GM19468 (cell line): ENCODE results near the gene ADAMTS17.

ENCODE experiments used
- ATAC-seq: cut with Tn5 transposase; IDR thresholded peaks from one replicate; pipeline ENCODE4 v1.9.1; 2021; ENCODE audit warnings: mild to moderate bottlenecking, moderate library complexity, moderate number of reproducible peaks; ENCODE audit not compliant: unreplicated experiment; ENCODE audit errors: extremely low read depth

Gene ADAMTS17

DNA sequence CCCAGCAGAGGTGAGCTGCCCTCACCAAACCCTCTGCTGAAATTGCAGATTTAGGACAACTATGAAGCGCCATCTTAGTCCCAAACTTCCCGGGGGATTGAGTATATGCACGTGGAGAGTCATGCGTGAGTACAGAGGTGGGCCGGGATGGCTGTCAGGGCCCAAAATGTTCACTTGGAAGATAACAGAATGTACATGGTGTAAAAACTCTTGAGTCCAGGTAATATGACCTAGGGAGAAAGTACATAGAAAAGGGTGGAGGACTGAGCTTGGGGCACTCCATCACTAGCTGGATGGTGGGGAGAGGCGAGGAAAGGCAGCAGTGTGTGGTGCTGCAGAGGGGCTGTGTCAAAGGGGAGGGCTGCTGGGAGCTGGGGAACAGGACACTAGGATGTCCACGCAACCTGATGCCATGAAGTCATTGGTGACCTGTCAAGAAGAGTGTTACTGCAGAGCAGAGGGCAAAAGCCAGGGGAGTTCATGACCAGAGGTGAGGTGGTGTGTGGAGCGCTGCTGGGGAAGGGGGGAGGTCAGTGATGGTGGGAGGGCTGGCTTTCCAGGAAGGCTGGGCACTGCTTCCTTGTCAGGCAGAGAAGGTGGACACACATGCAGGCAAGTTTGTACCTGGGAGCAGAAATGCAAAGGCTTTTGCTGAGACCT lies 372.4 kb downstream of the ADAMTS17 start:
- no peak for ATAC-seq

DNA sequence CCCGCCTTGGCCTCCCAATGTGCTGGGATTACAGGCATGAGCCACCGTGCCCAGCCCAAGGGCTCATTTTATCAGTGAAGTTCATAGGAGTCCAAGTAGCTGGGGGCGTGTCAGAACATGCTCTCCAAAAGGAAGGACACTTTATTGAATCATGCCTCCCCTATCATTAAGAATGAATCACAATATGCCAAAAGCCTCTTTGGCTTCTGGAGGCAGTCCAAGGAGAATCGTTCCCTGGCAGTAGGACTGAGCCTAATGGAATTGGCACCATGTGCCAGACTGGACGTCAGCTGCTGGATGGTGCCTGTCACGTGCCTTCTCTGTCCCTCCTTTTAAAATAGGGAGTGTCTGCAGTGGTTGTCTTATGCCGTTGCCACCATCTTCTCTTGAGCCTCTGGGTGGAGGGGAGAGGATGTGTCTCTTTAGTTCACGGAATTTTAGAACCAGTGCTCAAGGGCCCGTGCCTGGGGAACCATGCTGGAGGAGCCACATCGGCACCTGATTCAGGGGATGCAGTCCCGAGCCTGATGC lies 373.9 kb downstream of the ADAMTS17 start:
- ATAC-seq = no peak

- no peak for ATAC-seq
Measured at GRCh38 chr15:99966815-99967214, 375.0 kb downstream of the ADAMTS17 start.

DNA sequence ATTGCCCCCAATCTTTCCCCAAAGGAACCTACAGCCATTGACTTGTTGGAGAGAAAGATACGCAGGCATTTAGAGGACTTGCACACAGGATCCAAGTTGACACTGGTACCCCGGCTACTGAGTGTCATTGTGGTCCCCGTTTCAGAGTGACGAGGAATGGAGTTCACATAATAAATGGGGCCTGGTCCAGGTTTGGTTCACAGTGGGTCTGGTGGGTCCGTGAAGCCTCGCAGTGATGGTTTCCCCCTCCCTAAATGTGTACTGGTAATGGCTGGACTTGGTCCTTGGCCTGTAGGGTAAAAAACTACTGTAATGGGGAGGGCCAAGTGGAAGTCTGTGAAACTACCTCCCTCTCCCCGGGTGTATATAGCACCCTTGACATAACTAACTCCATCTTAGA lies 376.4 kb downstream of the ADAMTS17 start:
- ATAC-seq = no peak

GRCh38 chr15:99963976-99964375 lies 377.8 kb downstream of the ADAMTS17 start:
- no peak for ATAC-seq

- no peak for ATAC-seq
Measured at GRCh38 chr15:99963096-99963825, 378.5 kb downstream of the ADAMTS17 start.

DNA sequence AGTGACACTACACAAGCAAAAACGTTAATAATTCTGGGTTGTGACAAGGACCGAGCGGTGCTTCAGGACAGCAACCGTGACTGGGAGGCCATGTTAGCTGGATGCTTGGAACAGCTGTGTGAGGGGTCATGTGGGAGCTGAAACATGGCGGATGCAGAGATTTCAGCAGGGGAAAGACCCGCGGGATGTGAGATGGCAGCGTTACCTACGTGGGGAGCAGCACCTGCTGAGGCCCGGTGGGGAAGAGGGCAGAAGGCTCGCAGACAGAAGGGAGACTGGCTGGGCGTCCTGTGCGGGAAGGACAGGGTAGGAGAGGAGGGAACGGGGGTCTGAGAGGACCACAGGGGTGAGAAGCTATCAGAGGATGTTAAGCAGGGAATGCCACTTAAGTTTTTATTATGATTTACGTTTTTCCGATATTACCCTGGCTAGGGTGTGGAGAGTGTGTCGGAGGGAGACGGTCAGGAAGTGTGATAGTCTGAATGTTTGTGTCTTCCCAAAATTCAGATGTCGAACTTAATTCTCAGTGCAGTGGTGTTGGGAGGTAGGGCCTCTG lies 379.7 kb downstream of the ADAMTS17 start:
- no peak for ATAC-seq

GRCh38 chr15:99961011-99961441 lies 380.7 kb downstream of the ADAMTS17 start:
- no peak for ATAC-seq

- no peak for ATAC-seq
Measured at GRCh38 chr15:99959326-99959725, 382.4 kb downstream of the ADAMTS17 start.

DNA sequence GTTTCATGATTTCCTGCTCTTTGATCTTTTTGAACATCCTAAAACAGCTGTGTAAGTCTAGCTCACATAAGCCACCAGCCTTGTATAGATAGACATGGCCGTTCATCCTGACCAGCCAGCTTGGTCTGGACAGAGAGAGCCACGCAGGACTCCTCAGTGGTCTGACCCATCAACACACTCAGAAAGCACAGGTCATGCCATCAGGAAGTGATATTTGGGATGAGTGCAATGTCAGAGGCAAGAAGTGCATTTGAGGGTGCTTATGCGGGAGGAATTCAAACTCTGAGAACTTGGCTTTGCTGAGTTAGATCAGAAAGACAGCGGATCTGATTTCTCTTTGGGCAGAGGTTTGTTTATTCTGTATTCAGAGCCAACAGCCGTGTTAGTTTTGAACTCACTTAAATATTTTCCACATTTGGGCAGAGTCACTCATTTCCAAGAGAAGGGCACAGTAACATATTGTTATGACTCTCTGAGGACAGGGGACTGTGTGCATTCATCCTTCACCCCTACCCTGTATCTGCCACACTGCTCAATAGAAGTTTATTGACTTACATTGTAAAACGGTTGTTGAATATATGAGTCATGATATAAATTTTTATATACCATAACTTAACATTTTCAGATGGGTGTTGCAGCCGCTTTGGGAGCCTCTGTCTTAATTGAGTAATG lies 383.2 kb downstream of the ADAMTS17 start:
- no peak for ATAC-seq

GRCh38 chr15:99957642-99958013 lies 384.1 kb downstream of the ADAMTS17 start:
- ATAC-seq = no peak

- ATAC-seq = no peak
Measured at GRCh38 chr15:99956820-99957641, 384.7 kb downstream of the ADAMTS17 start.

DNA sequence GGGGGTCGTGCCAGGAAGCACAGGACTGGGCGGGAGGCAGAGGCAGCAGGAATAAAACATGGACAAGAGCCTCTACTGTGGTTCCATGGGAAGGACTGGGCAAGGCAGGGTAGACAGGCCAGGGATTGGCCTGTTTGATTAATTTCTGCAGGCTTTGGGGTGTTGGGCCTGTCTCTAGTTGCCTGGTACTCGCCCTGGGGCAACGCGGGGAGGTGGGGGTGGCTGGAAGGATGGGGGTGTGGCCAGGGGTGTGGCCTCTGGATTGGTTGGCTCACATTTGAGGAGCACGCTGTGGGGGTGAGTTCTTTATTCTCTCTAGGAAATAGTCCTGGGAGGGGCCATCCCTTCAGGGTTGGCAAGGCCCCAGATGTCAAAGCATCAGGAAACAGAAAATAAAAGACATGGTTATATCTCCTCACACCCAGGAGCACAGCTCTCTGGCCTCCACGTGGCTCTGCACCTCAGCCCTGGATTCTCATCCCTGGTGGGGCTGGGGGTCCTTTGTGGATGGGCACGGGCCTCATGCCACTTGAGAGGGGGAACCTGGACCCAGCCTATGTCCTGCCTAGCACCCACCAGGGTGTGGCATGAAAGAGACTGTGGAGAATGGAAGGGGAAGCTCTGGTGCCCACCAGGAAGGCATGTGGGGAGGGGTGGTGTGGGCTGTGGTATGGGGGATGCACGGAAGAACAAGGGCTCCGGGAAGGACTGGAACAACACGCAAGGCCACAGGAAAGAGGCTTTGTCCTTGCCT lies 385.6 kb downstream of the ADAMTS17 start:
- no peak for ATAC-seq

DNA sequence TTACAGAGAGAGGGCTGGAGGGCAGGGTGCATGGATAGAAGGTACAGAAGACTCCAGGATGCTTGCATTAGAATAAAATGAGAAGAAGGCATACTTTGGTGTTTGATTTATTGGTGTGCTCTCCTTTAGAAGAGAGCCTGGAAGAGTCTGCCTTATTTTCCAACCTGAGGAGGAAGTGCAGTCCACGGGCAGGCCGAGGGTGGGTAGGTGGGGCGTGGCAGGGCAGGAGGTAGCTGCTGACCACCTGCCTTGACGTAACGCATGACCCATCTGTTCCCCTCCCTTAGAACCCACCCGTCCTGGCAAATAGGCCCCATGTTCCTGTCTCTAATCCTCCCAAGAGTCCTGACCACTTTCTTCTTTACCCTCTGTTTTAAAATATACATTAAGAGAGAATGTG lies 386.2 kb downstream of the ADAMTS17 start:
- ATAC-seq = no peak

DNA sequence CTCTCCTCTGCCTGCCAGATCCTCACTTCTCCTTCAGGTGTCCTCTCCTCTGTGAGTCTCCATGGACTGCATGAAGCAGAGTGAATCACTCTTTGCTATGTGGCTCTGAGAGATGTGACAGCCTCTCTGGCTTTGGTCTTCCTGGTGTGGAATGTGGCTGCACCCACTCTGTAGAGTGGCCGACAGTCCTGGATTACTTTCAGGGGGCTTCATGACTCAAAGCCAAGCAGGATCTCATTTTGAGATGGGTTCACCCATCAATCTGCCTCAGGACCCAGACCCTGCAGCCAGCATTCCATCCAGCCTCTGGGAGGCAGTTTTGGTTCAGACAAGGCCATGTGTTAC lies 386.6 kb downstream of the ADAMTS17 start:
- no peak for ATAC-seq

DNA sequence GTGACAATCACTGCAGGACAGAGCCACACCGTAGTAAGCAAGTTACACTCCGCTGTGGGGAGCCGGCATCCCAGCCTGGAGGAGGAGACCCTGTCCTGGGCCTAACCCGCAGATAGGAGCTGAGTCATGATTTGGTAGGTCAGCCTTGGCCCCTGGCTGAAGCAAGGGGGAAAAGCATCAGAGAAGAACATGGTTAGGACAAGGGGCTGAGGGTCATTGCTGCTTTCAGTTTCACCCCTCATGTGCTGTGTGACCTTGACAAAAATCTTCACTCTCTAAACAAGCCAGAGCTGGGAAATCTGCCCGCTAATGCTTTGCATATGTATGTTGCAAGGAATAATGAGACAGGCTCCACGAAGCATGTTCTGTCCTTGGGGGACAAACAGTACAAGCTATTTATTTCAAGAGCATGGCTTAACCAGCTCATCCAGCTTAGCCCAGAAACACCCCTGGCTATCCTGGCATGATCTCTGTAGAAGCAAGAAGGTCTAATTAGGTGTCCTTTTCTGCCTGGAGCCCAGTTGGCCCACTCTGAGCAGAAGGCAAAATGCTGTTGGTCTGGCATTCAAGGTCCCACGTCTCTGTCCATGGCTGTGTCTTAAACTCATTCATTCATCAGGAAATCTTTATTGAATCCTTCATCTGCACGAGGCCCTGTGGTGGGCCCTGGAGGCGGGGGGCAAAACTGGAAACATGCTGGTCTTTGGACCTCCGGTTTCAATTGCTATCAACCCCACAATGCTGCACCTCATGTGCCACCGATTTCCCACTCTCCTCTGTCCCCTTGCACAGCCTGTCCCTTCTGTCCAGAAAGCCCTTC lies 387.2 kb downstream of the ADAMTS17 start:
- no peak for ATAC-seq

- no peak for ATAC-seq
Measured at GRCh38 chr15:99953886-99954285, 387.9 kb downstream of the ADAMTS17 start.

DNA sequence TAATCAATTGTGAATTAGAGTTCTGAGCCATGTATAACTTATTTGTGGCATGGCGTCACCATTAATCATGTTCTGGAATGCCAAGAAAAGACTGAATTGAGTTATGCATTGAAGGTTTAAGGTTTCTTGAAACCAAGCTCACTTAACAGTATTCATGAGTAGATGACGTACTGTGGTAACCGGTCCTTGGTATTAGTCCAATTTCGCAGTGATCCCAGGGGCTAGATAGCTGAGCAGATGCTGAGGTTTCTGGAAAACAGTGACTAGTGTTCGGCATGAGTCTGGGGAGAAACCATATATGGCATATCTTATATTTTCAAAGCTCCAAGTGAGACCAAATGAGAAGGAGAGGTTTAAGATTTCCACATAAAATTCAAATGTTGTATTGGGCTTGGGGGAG lies 390.3 kb downstream of the ADAMTS17 start:
- no peak for ATAC-seq

DNA sequence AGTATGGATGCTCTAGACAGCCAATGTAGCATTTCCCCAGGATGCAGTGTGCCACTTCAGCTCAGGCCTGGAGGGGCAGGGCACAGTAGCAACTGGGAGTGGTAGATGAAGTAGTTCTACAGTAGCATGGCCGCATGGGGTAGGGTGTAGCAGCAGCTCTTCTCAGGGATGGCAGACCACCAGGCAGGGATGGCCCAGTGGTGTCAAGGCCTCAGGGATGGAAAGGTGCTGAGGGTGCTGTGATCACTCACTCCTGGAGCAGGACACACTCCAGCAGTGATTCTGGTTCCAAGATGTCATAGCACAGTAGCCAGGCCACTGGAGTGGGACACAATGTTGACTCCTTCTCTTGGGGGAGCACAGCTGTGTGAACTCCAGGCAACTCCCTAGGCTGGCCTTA lies 397.6 kb downstream of the ADAMTS17 start:
- no peak for ATAC-seq
